Suppressor macrophage treated with lipopolysaccharide for 4 hours (primary cell): Measurements from ENCODE around the gene DENND1A.

Experiments used
- DNase-seq: peaks from one replicate; pipeline ENCODE4 v3.0.0-alpha.2; 2020

The DENND1A gene

GRCh38 chr9:123678038-123678877, 251.7 kb downstream of the DENND1A start:
- DNase-seq: no peak

- no peak for DNase-seq
These were observed 253.1 kb downstream of the DENND1A start for GRCh38 chr9:123676869-123677268.

GRCh38 chr9:123669346-123669745, 260.6 kb downstream of the DENND1A start:
- no peak for DNase-seq

- DNase-seq: no peak
These were observed 266.4 kb downstream of the DENND1A start for GRCh38 chr9:123663529-123663928.

DNA sequence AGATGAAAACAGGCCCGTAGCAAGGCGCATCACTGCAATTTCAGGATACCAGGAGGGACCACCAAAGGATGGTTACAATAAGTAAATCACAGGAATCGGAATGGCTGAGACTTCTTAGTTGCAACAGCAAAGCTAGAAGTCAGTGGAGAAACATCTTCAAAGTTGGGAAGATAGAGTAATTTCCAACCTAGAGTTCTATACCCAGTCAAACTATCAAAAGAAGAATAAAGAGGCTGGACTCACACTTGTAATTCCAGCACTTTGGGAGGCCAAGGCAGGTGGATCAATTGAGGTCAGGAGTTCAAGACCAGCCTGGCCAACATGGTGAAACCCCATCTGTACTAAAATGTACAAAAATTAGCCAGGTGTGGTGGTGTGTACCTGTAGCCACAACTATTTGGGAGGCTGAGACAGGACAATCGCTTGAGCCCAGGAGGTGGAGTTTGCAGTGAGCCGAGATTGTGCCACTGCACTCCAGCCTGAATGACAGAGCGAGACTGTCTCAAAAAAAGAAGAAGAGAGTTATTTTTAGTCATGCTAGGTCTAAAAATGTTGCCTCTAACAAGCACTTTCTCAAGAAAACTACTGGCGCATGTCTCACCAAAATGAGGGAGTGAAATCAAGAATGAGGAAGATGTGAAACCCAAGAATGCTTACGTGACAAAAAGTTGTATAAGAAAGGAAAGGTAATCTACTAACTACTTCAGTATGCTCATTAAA, 267.7 kb downstream of the DENND1A start:
- DNase-seq: peak; percentile 34

DNA sequence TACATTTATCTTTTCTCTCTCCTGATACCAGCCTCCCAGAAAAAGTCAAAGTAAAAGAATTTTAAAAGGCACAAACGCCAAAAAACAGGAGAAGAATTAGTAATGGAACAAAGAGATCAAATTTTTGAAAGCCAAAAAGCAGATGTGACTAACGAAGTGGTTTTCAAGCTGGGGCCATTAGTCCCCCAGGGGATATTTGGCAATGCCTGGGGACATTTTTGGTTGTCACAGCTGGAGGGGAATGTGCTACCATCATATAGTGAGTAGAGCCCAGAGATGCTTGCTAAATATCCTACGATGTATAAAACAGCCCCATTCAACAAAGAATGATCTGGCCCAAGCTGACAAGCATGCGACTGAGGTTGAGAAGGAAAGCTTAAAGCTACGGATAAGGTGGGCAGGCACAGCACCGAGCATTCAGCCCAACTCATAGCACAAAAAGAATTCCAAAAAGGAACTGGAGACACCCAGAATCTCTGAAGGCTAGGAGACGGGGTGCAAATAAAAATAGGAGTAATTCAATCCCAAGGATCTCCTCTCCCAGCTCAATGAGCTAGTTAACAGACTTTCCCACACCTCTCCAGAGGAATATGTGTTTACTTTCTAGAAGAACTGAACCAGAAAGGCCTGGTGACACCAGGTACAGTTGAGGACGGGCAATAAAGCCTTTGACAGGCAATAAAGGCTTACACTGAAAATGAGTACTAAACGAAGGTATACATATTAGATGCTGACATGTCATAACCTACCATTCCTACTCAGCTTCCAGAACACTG, 269.0 kb downstream of the DENND1A start:
- DNase-seq: no peak

DNA sequence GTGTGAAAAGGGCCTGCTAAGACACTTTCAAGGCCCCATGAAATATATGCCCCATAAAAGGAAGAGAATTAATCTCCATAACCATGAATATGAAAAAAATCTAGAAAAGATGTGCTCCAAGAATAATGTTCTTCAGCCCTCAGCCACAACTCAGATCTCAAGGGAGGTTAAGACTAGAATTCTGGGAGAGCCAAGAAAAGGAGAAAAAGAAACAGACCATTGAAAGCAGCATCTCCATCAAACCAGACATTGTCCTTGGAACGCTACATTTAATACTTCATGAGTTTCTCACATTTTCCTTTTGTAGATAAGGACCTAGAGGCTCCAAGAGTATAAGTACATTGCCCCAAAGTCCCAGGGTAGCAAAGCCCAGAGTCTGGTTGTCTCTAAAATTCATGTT, 270.6 kb downstream of the DENND1A start:
- no peak for DNase-seq

DNA sequence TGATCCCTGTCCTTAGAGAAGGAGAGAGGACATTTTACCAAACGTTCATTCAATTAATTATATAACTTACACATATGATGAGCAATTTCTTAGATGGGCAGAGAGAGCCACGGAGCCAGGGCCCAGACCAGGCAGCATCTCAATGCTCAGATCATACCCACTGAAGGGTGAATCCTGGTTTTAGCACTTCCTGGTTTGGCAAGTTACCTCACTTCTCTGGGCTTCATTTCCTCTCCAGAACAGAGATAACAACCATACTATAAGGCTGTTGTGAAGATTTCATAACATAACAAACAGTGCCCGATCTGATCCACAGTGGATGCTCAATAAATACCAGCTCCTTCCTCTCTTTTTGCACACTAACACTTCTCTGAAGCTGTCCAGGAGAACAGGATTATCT, 271.1 kb downstream of the DENND1A start:
- DNase-seq: no peak

- DNase-seq: no peak
These were observed 272.0 kb downstream of the DENND1A start for GRCh38 chr9:123657941-123658340.

DNA sequence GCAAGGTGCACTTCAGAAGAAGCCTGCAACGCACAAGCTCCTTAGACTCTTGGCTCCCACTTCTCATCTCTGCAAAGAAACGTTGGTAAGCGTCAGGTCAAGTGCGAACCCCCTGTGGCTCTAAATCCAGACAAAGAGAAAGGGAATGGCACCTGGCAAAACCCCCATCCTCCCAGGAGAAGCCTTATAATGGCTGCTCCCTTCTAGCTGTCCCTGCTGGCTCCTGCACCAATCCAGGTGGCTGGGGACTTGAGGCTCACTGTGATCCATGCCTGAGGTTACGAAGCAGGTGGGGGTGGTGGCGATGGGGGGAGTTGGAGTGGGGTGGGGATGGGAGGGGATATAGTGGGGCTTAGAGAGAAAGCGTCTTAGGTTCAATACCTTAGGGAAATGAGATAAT, 272.8 kb downstream of the DENND1A start:
- DNase-seq: no peak

DNA sequence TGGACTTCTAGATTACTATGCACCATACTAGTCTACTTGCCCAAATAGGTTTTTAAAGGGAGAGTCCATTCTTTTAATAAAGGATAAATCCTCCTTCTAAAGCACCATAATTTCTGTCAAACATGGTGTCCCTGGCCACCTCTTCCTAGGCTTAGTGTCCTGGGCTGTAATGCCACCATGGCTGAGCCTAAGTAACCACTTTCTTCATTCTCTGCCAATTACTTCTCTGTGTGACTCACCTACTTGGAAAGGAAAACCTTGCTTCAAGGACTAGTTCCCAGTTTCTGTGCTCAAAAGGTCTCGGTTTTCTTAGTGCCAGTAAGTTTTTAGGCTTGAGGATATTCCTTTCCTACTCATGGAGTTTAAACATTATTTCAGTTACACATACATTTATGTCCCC, 273.4 kb downstream of the DENND1A start:
- no peak for DNase-seq

- no peak for DNase-seq
These were observed 274.1 kb downstream of the DENND1A start for GRCh38 chr9:123655681-123656423.

DNA sequence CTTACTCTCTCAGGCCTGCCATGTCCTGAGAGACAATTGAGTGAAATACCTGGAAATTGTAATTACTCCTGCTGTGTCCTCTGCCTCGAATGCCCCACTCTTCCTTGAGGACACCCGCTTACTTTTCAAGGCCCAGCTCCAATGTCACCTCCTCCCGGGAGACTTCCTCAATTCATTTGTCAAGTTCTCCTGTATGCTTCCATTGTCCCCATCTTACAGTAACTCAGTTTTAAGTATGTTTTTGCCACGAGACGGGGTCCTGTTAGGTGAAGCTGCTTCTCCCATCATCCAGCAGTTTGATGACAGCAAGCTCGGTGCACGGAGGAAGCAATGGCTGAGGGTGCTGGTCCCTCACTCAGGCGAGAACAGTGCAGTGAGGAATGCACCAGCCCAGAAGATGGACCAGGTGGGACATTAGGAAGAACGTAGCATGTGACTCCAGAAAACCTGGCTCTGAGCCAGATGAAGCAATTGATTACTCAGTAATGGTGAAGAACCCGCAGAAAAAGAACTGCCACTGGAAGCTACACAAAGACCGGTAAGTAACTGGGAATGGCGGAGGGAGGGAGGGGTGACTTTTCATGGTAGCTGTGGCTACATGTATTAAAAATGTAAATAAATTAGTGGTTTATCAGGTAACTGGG, 274.8 kb downstream of the DENND1A start:
- no peak for DNase-seq

GRCh38 chr9:123654218-123654993, 275.5 kb downstream of the DENND1A start:
- DNase-seq: no peak

DNA sequence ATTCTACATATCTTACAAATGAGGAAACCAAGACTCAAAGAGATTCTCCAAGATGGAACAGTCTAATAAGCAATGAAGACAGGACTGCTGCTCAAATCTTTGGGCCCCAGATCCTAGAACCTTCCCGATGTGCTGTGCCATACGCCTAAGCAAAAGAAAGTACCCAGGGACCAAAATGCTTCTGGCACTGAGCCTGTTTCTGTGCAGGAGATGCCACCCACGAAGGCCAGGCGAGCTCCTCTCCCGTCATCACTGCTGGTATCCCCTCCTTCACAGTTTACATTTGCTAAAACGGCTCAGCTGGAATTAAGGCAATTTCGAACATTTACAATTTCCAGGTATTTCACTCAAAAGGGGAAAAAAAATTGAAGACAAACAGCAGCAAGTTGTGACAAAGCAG, 277.5 kb downstream of the DENND1A start:
- DNase-seq: no peak

GRCh38 chr9:123651871-123652270, 278.1 kb downstream of the DENND1A start:
- DNase-seq: no peak

GRCh38 chr9:123651273-123651672, 278.7 kb downstream of the DENND1A start:
- DNase-seq: no peak

GRCh38 chr9:123649909-123650308, 280.0 kb downstream of the DENND1A start:
- DNase-seq: no peak

GRCh38 chr9:123647145-123647544, 282.8 kb downstream of the DENND1A start:
- DNase-seq: no peak

GRCh38 chr9:123645762-123646161, 284.2 kb downstream of the DENND1A start:
- no peak for DNase-seq

DNA sequence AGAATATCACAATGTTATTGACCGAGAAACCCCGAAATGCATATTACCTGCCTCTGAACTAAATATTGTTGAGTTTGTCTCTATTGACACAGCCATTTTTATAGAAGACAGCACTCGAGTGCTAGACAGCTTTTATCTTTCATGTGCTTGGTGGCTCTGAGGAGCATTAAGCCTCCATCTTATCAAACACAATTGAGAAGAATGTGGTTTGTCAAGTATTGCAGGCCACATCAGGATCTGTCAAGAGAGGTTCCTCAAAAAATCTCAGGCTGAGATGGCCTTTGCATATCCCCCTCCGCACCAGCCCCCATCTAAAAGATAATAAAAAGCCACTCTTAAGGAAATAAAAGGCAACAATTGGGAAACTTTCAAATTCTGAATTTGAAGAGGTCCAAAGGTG, 284.8 kb downstream of the DENND1A start:
- DNase-seq: no peak

DNA sequence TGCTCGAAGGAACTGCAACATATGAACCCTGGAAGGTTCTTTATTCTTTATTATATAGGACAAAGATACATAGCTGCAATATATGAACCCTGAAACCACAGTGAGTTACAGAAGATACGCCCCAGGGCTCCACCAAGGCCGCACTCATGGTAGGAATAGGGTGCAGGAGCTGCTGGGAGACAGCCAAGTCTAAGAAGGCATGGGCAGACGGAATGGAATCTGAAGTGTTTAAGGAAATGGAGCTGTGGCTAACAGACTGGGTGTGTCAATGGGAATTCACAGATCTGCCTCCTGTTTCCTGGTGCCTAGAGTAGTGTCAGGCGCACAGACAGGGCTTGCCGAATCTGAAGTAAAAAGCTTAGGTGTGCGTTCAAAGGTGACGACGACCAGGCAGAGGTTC, 286.4 kb downstream of the DENND1A start:
- no peak for DNase-seq
